SU-DHL-6 (cell line): Measurements from ENCODE around the gene ZSCAN18.

ENCODE experiments used
- CTCF ChIP-seq: fragments of 200-600 bp; sonication (generic); IDR thresholded peaks from one replicate; pipeline ENCODE4 v1.5.1; 2017; ENCODE audit warnings: antibody characterized with exemption, mild to moderate bottlenecking, low read length, moderate library complexity; ENCODE audit not compliant: insufficient read depth, poor library complexity, severe bottlenecking
- EZH2phosphoT487 ChIP-seq: fragments of 200-600 bp; sonication (generic), shearing (Covaris generic); conservative IDR thresholded peaks from 2 replicates; pipeline ENCODE4 v1.6.1; 2018; ENCODE audit warnings: mild to moderate bottlenecking, antibody characterized with exemption, low read length, moderate library complexity, mixed read lengths

GRCh38 chr19:58053480-58054156, 44.4 kb downstream of the ZSCAN18 start:
- no peak for TF ChIP-seq CTCF
- no peak for TF ChIP-seq EZH2phosphoT487
